IMR-90 (cell line): Measurements from ENCODE around the gene MARVELD2. TPM values are rescaled to one million over a fixed set of nuclear protein-coding genes. Genes with fewer than 3 reads are reported as not detected.
A peak's percentile ranks its signal among the peaks of the same experiment; 100 is the strongest.
"Not testable (repeated sequence)": the region's sequence is repeated elsewhere in the genome, so short reads cannot be mapped to it uniquely, and the experiment has no call there.

Experiments
- ATAC-seq: fragments of 200-7000 bp; cut with Tn5 transposase; 2 replicates; pipeline ENCODE4 v1.9.1; 2020; ENCODE audit warnings: low read depth, mild to moderate bottlenecking, moderate library complexity
- BruUV-seq: library from RNA; stranded (reverse); fragments of 400-500 nt; replicated peaks from 2 replicates; lab custom pipeline; 2021; lab: Mats Ljungman, UMichigan
- CTCF ChIA-PET: fragments of 300-600 bp; formaldehyde crosslinking; extraction: SDS; loops from one replicate; lab custom pipeline; 2021; ENCODE audit warnings: antibody characterized with exemption; lab: Yijun Ruan, JAX
- POLR2A ChIA-PET: fragments of 300-600 bp; sonication (Branson Sonifier 250); formaldehyde crosslinking; loops from one replicate; lab custom pipeline; 2022; ENCODE audit warnings: antibody characterized with exemption; ENCODE audit not compliant: unreplicated experiment; lab: Charles Lee
- DNase-seq: peaks from one replicate; pipeline ENCODE4 v3.0.0; 2013
- H2AFZ ChIP-seq: replicated peaks from 2 replicates; pipeline ENCODE3; 2013; ENCODE audit warnings: low read length, mild to moderate bottlenecking; ENCODE audit not compliant: poor library complexity
- H2AK5ac ChIP-seq: 2 replicates; pipeline ENCODE4 v1.6.1; 2013; ENCODE audit warnings: low read depth, low read length, inconsistent platforms
- H2AK9ac ChIP-seq: replicated peaks from 2 replicates; pipeline ENCODE3; 2013; ENCODE audit warnings: mild to moderate bottlenecking, low read depth, low read length, moderate library complexity; ENCODE audit not compliant: poor library complexity
- H2BK120ac ChIP-seq: 2 replicates; pipeline ENCODE4 v1.6.1; 2013; ENCODE audit warnings: low read depth, low read length, inconsistent platforms
- H2BK15ac ChIP-seq: 3 replicates; pipeline ENCODE4 v1.6.1; 2013; ENCODE audit warnings: low read depth, low read length, inconsistent platforms
- H2BK20ac ChIP-seq: 2 replicates; pipeline ENCODE4 v1.6.1; 2013; ENCODE audit warnings: low read depth, mild to moderate bottlenecking, inconsistent platforms, low read length, moderate library complexity
- H2BK5ac ChIP-seq: 2 replicates; pipeline ENCODE4 v1.6.1; 2013; ENCODE audit warnings: mild to moderate bottlenecking, low read depth, low read length, inconsistent platforms; ENCODE audit not compliant: poor library complexity, severe bottlenecking
- H3K14ac ChIP-seq: replicated peaks from 2 replicates; pipeline ENCODE4 v1.6.1; 2013; ENCODE audit warnings: low read depth, low read length, inconsistent platforms
- H3K18ac ChIP-seq: 2 replicates; pipeline ENCODE4 v1.6.1; 2013; ENCODE audit warnings: low read depth, low read length, control low read depth
- H3K23ac ChIP-seq: 2 replicates; pipeline ENCODE4 v1.6.1; 2013; ENCODE audit warnings: low read depth, low read length, inconsistent platforms
- H3K27ac ChIP-seq: 2 replicates; pipeline ENCODE4 v1.5.1; 2013; ENCODE audit warnings: mild to moderate bottlenecking, control low read depth, low read length; ENCODE audit not compliant: insufficient read depth
- H3K27me3 ChIP-seq: 2 replicates; pipeline ENCODE4 v1.6.1; 2013; ENCODE audit warnings: low read length; ENCODE audit not compliant: control insufficient read depth, insufficient read depth
- H3K36me3 ChIP-seq: 2 replicates; pipeline ENCODE4 v1.6.1; 2013; ENCODE audit warnings: low read length, mixed read lengths; ENCODE audit not compliant: control insufficient read depth, insufficient read depth
- H3K4ac ChIP-seq: 2 replicates; pipeline ENCODE4 v1.6.1; 2013; ENCODE audit warnings: low read depth, low read length, inconsistent platforms
- H3K4me1 ChIP-seq: 2 replicates; pipeline ENCODE4 v1.6.1; 2013; ENCODE audit warnings: low read length, mixed read lengths; ENCODE audit not compliant: control insufficient read depth, insufficient read depth
- H3K4me2 ChIP-seq: 2 replicates; pipeline ENCODE4 v1.6.1; 2013; ENCODE audit warnings: low read depth, mild to moderate bottlenecking, control low read depth, low read length, moderate library complexity
- H3K4me3 ChIP-seq: 2 replicates; pipeline ENCODE4 v1.5.1; 2013; ENCODE audit warnings: low read depth, mild to moderate bottlenecking, control low read depth, low read length, moderate library complexity; ENCODE audit not compliant: insufficient read depth
- H3K56ac ChIP-seq: 2 replicates; pipeline ENCODE4 v1.6.1; 2013; ENCODE audit warnings: low read length, inconsistent platforms; ENCODE audit not compliant: insufficient read depth; ENCODE audit errors: extremely low read depth
- H3K79me1 ChIP-seq, 2 experiments: 2 replicates each; pipeline ENCODE4 v1.6.1; 2013; ENCODE audit warnings: low read length in 2 of 2, inconsistent platforms in 1 of 2, low read depth in 1 of 2
- H3K9ac ChIP-seq: 2 replicates; pipeline ENCODE4 v1.6.1; 2013; ENCODE audit warnings: low read depth, low read length, control low read depth
- H3K9me1 ChIP-seq: 2 replicates; pipeline ENCODE4 v1.6.1; 2013; ENCODE audit warnings: low read length, inconsistent platforms; ENCODE audit not compliant: insufficient read depth
- H3K9me3 ChIP-seq: 2 replicates; pipeline ENCODE4 v1.6.1; 2013; ENCODE audit warnings: low read length; ENCODE audit not compliant: control insufficient read depth, insufficient read depth
- H4K20me1 ChIP-seq: 2 replicates; pipeline ENCODE4 v1.6.1; 2013; ENCODE audit warnings: low read length, inconsistent platforms; ENCODE audit not compliant: insufficient read depth
- H4K5ac ChIP-seq: 2 replicates; pipeline ENCODE4 v1.6.1; 2013; ENCODE audit warnings: mild to moderate bottlenecking, low read depth, low read length, control low read depth
- H4K8ac ChIP-seq, 2 experiments: 2 replicates each; pipeline ENCODE4 v1.6.1; 2013; ENCODE audit warnings: low read depth in 2 of 2, low read length in 2 of 2, control low read depth in 1 of 2, inconsistent platforms in 1 of 2
- H4K91ac ChIP-seq: 2 replicates; pipeline ENCODE4 v1.6.1; 2013; ENCODE audit warnings: low read depth, low read length, inconsistent platforms; ENCODE audit not compliant: insufficient read depth
- CEBPB ChIP-seq: IDR thresholded peaks from 2 replicates; pipeline ENCODE4 v1.6.1; 2012; ENCODE audit warnings: low read depth, low read length, improper control_type of control experiment
- CHD1 ChIP-seq: IDR thresholded peaks from 2 replicates; pipeline ENCODE4 v1.6.1; 2012; ENCODE audit warnings: low read depth, low read length, improper control_type of control experiment
- FOS ChIP-seq: fragments of 150-350 bp; IDR thresholded peaks from 2 replicates; pipeline ENCODE4 v1.6.1; 2016; ENCODE audit warnings: low read depth, low read length
- WGBS, 2 experiments: methylation state at CpG; one replicate each; pipeline versions ENCODE4 v1.1.5 to v1.1.7; 2013; ENCODE audit warnings: missing lambda C conversion rate in 2 of 2; ENCODE audit not compliant: insufficient read length in 1 of 2; ENCODE audit errors: extremely low coverage in 2 of 2; 5-methylcytosine and 5-hydroxymethylcytosine counted together
- dilution Hi-C: fragments of 300-500 bp; cut with HindIII; formaldehyde crosslinking; loops from one replicate; pipeline ENCODE4 v1.14.3; 2018; ENCODE audit warnings: low sequenced_read_pairs; ENCODE audit not compliant: unreplicated experiment
- in situ Hi-C: fragments of 300-500 bp; cut with MboI; formaldehyde crosslinking; loops from 3 replicates; pipeline ENCODE4 v1.14.3; 2019; ENCODE audit warnings: low sequenced_read_pairs, inconsistent platforms, mixed read lengths
- intact Hi-C: fragments of 100-400 bp; cut with micrococcal nuclease; formaldehyde crosslinking; loops from 2 replicates; pipeline ENCODE4 v1.10.0; 2022
- polyA plus RNA-seq, 3 experiments: library from polyadenylated mRNA; depleted of rRNA; stranded (reverse); fragments of >200 nt; gene quantifications; 2 replicates each; pipeline ENCODE4 v1.2.3, GENCODE V29; 2012; ENCODE audit warnings: low replicate concordance in 1 of 3
- total RNA-seq: library from RNA; depleted of rRNA; stranded (reverse); fragments of >200 nt; gene quantifications from 2 replicates; pipeline ENCODE4 v1.2.3, GENCODE V29; 2012

The MARVELD2 gene
- total and polyA plus RNA-seq, 2 of the 4 experiments (the other 2 are of a cell fraction) = 0.51 to 0.54 TPM

DNA sequence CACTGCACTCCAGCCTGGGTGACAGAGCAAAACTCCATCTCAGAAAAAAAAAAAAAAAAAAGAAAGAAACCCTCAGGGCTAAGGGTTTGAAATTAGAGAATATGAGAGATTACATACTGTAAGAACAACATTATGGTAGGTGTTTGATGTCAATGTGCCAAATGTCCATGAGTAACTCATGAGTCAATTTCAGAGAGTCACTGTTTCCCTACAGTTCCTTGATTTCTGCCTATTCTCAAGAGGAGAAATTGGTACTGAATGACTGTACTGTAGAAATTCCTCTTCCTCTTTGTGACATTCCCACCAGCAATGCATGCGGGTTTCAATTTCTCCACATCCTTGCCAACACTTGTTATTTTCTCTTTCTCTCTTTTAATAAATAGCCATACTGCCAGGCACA, 35.2 kb downstream of the MARVELD2 start:
- Histone ChIP-seq H3K27me3 (peaks cover 1% of the 10 kb centered on the region; the same call in 1 of the 2 replicates), H3K18ac (no peak overlapping the region), H4K5ac (no peak overlapping the region), H3K36me3 (no peaks in the 10 kb centered on the region), H3K4me3 (no peak overlapping the region), H3K23ac (no peak overlapping the region), H2BK5ac (no peak overlapping the region), H4K8ac (no peak overlapping the region), H3K9ac (no peak overlapping the region), H3K56ac (no peak overlapping the region), H4K91ac (no peak overlapping the region), H2BK20ac (no peak overlapping the region), H3K14ac (no peak overlapping the region), H2AK9ac (no peak overlapping the region), H3K4ac (no peak overlapping the region), H3K9me1 (no peaks in the 10 kb centered on the region), H3K27ac (no peak overlapping the region), H2BK120ac (no peak overlapping the region), H3K4me2 (no peak overlapping the region), H3K79me1 (no peaks in the 10 kb centered on the region), H2AK5ac (no peak overlapping the region), H2AFZ (no peak overlapping the region), H3K4me1 (no peaks in the 10 kb centered on the region), H2BK15ac (no peak overlapping the region), H4K20me1 (no peaks in the 10 kb centered on the region), H3K9me3 (no peaks in the 10 kb centered on the region)
- peak; percentile 81 for ATAC-seq
- TF ChIP-seq FOS = peak; percentile 51; the same call in 1 of the 2 replicates
- no peak for TF ChIP-seq CHD1
- peak; percentile 31; the same call in 1 of the 2 replicates for TF ChIP-seq CEBPB
- peak; percentile 96 for DNase-seq
- POLR2A ChIA-PET = no interaction called here
- CTCF ChIA-PET = no interaction called here
- dilution Hi-C loops (no loop called here), in situ Hi-C loops (no loop called here), intact Hi-C loops (no loop called here)
- 0% methylated on average over 1 of the region's 1 CpG; no CpG with 5 or more reads in 1 of the 2 experiments for WGBS, 2 experiments
- no TSS peak for BruUV-seq

DNA sequence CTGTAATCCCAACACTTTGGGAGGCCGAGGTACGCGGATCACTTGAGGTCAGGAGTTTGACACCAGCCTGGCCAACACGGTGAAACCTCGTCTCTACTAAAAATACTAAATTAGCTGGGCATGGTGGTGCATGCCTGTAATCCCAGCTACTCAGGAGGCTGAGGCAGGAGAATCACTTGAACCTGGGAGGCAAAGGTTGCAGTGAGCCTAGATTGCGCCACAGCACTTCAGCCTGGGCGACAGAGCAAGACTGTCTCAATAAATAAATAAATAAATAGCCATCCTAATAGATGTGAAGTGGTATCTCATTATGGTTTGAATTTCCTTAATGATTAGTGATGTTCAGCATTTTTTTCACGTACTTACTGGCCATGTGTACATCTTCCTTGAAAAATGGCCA, 35.6 kb downstream of the MARVELD2 start:
- WGBS, 2 experiments = 100% methylated on average over 5 of the region's 8 CpGs; no CpG with 5 or more reads in 1 of the 2 experiments
- H2BK5ac ChIP-seq, H3K4me2 ChIP-seq, H3K79me1 ChIP-seq, in situ Hi-C loops, H2BK15ac ChIP-seq, H2AFZ ChIP-seq, H2BK120ac ChIP-seq, H3K18ac ChIP-seq, H2AK5ac ChIP-seq, H3K9me1 ChIP-seq, H2AK9ac ChIP-seq, H3K56ac ChIP-seq, H2BK20ac ChIP-seq, H4K20me1 ChIP-seq, H3K23ac ChIP-seq, H4K91ac ChIP-seq, POLR2A ChIA-PET, H3K27ac ChIP-seq, H4K5ac ChIP-seq, intact Hi-C loops, H4K8ac ChIP-seq, ATAC-seq, H3K27me3 ChIP-seq, H3K36me3 ChIP-seq, DNase-seq, H3K4ac ChIP-seq, H3K9me3 ChIP-seq, CTCF ChIA-PET, H3K14ac ChIP-seq, dilution Hi-C loops, BruUV-seq, H3K4me3 ChIP-seq, H3K9ac ChIP-seq, H3K4me1 ChIP-seq: not testable (repeated sequence)
